ENCODE measurements around the gene TRPM3.
"Not testable (repeated sequence)": the region's sequence is repeated elsewhere in the genome, so short reads cannot be mapped to it uniquely, and the experiment has no call there.

The TRPM3 gene

DNA sequence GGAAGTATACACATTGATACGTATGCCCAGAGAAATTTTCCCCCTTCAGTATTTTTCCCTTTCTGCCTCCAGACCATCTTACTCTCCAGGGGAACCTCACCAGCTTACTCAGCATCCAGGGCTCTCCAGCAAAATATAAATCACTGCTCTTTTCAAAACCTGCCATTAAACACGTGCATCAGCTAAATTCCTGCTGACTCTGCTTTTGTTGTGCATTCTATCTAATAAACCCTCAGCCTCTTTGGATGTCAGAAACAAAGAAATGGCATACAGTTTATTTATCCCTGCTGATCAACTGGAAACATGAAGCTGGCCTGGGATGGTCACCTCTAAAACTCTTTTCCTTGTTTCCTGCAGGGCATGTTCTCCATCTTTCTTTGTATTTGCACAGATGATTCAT, 126.8 kb downstream of the TRPM3 start:
- no peak for DNase-seq

DNA sequence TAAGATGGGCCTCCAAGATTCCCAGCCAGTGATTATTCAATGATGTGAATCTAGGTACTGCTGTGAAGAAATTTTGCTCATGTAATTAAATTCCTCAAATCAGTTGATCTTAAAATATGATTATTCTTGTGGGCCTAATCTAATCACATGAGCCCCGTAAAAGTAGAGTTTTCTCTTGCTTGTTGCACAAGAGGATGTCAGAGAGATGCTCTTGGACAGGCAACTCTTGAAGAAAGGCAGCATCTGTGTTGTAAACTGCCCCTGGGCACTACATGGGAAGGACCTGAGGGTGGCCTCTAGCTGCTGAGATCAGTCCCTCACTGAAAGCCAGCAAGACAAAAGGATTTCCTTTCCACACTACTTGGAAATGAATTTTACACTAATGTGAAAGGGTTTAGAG, 132.9 kb downstream of the TRPM3 start:
- DNase-seq = no peak

DNA sequence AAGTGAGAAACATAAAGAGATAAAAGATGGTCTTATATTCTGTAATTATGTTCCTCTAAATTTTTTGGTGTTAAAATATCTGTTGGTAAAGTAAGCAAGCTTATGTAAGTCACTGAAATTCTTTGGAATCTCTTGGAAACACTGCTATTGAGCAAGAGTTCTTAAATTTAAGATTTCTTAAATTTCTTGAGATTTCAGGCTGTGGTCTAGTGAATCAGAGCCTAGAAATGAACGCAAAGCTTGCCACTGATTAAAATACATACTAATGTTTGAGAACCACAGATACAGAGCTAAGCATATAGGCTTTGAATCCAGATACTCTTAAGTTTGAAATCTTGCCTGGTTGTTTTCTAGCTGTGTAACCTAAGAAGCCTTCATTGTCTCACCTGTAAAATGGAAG, 133.4 kb downstream of the TRPM3 start:
- no peak for DNase-seq

DNA sequence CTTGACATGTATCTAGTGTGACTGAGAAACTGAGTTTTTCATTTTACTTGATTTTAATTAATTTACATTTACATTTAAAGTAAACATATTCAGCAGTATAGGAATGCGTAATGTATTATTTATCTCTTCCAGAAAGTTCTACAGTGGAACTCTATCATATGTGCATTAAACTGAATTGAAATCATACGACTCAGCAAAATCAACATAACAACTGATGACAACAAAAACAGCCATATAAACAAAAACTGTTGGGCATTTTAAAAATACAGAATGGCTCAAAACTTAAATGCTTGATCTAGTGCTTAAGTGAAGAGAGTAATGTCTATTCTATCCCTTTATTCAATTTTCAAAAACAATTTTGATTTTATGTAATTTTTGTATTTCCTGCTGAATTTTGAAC, 134.4 kb downstream of the TRPM3 start:
- DNase-seq = no peak

DNA sequence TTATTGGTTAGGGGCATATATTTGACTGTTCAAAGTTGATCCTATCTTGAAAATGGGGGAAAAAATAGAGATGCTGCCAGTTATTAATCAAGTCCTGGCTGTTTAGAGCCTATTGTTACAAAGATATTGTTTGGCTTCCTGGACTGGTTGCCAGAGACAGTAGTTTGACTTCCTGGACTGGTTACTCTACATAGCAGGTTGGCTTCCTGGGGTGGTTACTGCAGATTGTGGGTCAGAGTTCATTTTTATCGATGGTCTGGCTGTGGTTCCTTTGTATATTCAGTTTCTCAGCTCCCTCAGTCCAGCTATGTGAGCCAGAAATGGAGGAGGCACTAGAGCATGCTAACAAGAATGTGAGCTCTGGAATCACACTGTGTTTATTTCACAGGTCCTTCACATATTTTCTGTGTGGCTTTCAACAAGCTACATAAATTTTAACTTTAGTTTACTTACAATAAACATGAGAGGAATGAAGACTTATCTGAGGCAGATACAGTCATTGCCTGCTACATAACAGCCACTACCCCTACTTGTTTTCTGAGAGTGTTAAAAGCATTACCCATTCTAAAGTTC, 137.6 kb downstream of the TRPM3 start:
- DNase-seq = no peak

DNA sequence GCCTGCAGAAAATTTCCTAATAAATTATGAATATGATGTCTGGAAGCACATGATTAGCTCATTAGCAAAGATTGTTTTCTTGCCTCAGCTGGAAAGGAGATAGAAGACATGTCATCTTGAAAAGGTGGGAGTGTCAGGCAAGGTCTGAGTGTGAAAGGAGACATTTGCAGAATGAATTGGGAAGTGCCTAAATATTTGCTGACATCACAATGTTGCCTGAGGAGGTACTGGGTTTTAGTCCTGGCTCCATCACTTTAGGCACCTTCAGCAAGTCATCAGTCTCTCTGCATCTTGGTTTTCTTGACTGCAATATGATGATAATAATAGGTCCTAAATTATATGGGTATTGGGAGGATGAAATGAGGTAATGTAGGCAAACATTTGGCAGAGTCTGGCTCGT, 140.1 kb downstream of the TRPM3 start:
- no peak for DNase-seq

DNA sequence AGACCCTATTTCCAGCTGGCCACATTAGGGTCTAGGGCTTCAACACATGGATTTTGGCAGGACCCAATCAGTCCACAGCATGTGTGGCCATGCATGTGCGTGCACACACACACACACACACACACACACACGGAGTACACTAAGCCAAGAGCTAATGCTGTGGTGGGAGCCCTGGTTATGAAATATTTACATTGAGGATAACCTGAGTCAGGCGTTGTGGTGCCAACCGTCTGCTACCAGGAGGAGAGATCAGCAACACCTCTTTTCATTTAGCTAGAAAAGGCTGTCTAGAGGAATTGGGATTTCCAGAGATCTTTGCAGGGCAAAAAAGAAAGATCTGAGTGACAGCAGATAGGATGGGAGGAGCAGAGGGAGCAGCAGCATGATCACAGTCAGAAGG, 141.5 kb downstream of the TRPM3 start:
- DNase-seq = no peak

DNA sequence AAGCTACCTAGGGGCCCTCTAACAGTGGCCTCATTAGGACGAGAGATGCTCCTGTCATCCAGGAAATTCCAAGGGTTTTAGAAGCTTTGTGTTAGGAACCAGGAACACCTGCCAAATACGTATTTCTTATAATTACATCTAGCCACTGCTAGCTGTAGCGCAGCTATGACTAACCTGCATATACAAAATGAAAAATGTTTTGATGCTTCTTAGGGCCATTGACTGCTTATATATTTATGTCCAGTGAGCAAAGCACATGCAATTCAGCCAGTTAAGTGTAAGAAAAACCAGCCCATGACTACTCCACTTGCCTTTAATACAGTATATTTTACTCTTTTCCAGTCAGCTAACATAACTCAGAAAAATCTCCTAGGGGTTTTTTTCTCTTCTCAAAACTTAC, 143.3 kb downstream of the TRPM3 start:
- DNase-seq = no peak

DNA sequence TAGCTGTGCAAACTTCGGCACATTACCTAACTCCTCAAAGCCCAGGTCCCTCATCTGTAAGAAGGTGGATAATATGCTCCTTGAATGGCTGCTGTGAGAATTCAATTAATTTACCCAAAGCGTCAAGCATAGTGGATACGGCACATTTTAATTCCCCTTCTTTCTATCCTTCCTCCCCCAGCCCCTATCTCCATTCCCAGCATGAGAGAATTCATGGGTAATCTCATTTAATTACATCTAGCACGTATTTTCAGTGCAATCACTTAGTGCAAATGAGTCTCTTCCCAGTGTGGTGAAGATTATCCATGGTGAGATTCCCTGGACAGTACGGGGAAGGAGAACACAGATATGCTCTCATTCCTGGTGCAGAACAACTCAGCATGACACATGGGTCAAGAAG, 145.6 kb downstream of the TRPM3 start:
- DNase-seq = no peak

DNA sequence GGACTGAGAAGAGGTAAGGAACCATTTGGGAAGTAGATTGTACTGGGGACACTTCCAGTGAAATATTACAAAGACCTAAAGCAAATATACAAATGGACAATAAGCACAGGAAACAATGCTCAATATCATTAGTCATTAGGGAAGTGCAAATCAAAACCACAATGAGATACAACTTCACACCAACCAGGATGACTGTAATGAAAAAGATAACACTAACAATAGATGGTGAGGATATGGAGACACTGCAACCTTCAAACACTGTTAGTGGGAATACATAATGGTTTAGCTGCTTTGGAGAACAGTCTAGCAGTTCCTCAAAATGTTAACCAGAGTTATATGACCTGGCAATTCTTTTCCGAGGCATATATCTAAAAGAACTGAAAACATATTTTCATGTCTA, 149.7 kb downstream of the TRPM3 start:
- no peak for DNase-seq

DNA sequence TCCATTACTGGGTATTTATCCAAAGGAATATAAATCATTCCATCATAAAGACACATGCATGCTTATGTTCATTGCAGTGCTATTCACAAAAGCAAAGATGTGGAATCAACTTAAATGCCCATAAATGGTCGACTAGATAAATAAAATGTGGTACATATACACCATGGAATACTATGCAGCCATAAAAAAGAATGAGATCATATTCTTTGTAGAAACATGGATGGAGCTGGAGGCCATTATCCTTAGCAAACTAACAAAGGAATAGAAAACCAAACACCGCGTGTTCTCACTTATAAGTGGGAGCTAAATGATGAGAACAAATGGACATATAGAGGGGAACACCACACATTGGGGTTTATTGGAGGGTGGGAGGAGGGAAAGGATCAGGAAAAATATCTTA, 155.0 kb downstream of the TRPM3 start:
- not testable (repeated sequence) for DNase-seq

DNA sequence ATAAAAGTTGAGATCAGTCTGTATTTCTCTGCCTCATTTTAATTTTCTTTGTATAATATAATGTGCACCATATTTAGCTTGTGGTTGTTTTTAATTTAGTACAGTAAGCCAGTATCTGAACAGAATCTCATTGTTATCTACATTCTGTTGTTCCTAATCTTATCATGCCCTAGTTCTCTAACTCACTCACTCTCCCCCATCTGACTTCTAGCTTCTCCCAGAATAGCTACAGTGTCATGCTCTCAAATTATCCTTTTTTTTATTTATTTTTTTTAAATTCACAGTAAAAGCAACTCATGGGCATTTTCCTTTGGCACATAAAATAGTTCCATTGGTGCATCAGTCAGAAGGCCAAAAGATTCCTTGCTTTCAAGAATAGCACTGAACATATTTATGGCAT, 156.6 kb downstream of the TRPM3 start:
- no peak for DNase-seq

DNA sequence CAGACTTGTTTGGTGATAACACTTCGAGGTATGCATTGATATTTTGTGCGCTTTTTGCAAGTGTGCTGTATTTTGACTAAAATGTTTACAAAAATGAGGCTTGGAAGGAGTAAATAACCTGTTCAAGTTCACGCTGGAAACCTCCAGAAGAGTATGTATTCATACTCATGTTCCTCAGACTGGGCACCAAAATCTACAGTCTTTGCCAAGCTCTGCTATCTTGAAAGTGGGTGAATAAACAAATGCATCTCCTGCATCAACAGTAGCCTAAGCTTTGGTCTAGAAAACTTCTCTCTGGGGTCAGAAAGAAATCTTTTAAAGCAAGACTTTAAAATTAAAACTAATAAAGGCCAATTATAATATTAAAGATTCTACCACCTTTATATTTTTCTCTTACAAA, 157.9 kb downstream of the TRPM3 start:
- DNase-seq = no peak

DNA sequence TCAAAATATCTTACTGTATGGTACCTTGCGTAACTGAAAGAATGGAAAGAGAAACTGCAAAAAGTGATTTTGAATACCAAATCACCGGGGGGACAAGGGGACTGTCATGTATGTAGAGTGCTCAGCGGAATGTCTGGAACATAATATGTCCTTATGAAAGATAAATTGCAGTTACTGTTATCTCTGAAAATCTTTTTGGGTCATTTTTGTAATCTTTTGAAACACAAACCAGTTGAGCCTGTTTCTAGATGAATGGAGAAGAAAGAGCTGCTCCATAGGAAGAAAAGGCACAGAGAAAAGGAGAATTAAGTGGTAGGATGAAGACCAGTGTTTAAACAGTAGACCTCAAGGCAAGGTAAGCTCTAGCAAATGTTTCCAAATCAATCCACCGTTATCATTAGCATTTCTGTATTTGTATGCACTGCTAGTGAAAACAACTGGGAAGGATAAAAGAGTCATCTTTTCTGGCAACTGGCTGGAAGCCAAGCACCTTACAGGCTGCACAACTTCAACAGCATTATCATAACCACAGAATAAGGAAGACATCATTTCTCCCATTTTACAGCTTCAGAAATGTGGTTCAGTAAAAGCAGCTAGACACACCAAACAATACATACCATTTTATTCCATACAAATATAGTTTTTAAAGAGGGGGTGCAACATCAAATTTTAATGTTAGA, 158.5 kb downstream of the TRPM3 start:
- no peak for DNase-seq

DNA sequence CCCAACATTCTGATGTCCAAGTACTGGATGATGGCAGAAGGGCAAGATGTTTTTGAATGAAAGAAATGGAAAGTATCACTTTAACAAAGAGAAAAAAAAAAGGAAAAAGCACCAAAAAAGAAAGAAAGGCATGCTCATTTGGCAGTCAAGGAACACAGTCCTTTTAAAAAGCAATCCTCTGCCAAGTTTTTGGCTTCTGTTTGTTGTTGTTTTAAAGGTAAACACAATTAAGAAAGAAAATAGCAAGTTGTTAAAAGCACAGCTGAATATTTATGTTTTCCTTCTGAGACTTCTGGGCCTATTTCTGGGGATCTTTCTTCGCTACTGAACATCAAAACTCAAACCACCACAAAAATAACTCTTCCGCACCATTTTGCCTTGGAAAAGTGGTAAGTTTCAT, 162.1 kb downstream of the TRPM3 start:
- no peak for DNase-seq

DNA sequence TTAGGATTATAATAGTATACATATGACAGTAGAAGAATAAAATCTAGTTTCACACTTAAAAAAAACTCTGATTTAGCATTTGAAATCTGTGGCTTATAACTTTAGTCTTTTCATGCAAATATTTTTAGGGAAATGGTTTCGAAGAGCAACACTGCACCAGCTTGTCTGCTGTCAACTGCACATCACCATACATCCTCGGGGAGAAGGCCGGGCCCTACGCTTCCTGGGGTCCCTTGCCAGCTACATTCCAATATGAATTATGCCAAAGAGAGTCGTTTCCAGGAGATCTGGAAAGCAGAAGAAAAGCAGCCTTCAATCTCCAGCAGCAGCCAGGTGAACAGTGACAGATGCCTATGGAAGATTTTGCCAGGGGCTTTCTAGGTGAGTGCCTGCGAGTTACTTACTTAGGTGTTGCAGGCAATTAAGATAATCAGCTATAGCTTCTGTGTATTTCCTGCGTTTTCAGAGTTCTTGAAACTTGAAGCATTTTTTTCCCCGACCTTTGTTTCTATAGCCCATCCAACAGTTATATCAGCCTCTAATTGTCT, 166.8 kb downstream of the TRPM3 start:
- no peak for DNase-seq

DNA sequence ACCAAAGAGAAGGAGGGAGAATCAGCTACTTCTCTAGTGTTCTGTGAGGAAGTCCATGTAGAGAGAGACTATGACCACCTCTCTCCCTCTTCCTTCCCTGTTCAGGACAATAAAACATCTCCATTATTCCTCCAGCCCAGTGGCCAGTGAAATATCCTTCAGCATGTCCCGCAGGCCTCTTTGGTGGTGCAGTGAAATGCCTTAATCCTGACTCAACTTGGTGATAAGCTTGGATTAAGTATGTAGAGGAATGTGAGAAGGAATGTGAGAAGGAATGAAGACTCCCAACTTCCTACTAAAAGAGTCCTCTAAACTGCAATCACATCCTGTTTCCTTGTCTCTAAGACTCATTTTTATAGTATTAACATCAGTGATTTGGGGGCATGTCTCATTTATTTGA, 167.3 kb downstream of the TRPM3 start:
- DNase-seq = no peak

DNA sequence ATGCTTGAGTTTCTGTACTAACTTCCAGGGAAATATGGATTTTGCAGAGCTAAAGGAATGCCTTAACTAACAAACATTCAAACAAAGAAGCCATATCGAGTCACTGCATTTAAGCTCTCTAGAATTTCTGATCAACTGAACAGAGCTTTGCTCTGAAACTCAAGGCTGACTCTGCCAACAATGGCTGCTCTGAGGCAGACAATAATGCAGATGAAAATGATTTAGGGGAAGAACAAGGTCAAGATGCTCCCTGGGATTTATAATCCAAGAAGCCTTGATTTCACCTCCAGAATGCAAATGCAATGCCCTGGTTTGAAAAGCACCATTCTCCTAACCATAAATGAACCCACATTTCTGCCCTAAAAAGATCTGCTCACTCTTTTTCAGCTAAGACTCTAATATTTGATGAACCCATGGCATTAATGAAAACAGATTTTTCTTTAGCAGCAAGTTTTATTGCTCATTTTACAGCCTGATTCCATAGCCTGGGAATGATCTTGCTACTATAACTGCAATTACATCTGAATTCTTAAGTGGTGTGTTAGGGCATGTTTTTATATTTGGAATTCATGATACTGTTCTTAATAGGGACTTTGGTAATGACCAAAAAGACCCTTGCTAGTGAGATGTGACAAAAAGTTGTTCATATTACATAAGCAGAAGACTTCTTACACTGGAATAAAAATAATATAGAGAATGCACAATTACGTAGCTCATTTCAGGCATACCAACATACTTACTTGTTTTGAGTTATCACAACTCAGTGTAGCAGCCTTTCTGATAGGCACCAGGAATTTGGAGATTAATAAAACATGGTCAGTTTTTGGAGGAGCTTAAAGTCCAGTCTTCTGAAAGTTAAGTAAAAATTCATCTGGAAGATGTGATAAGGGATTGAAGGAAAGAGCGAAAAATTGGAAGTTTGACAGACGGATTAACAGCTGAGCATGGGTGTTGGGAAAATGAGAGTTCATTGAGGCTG, 169.4 kb downstream of the TRPM3 start:
- no peak for DNase-seq

DNA sequence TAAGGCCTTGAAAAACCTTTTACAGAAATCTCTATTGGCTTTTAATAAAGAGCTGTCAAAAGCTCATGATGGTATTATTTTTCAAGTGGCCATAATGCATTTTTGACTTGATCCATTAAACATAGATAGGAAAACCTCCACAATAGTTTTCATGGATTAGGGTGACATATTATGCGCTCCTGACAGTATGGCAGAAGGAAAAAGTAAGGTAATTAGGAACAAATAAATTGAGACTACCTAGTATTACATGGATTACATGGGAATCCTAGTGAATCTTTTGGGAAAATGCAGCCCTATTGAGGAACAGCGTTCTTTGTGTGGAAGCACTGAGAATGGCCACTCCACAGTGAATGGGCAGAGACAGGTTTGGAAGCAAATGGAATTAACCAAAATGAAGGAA, 171.2 kb downstream of the TRPM3 start:
- DNase-seq = no peak

DNA sequence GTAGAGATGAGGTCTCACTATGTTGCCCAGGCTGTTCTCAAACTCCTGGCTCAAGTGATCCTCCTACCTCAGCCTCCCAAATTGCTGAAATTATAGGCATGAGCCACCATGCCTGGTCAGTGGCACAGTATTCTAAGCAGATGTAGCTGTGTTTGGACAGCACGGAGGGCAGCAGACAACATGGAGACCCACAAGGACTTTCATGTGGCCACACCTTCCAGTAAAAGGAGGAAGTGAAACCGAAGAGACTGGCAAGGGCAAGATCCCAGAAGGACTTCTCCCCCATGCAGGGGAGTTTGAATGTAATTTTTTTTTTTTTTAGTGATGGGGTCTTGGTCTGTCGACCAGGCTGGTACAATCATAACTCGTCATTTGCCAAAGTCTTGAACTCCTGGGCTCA, 172.2 kb downstream of the TRPM3 start:
- peak in 1 of 2 donors; percentile 0 for DNase-seq

DNA sequence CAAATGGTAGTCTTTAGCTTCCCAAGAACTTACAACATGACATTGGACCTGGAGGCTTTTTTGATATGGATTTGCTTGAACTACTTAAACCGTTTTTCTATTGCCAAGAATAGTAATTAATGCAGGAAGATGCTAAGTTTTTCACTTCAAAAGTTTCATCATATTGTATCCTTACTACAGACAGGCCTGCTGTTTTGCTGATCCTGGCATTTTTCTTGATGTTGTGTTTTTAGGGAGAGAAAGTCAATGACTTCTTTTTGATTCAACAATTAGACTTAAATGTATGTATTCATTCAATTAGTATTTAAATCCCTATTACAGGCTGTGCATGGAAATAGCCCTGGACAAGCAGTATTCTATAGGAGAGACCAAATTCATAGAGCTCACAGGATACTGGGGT, 172.7 kb downstream of the TRPM3 start:
- DNase-seq = no peak

DNA sequence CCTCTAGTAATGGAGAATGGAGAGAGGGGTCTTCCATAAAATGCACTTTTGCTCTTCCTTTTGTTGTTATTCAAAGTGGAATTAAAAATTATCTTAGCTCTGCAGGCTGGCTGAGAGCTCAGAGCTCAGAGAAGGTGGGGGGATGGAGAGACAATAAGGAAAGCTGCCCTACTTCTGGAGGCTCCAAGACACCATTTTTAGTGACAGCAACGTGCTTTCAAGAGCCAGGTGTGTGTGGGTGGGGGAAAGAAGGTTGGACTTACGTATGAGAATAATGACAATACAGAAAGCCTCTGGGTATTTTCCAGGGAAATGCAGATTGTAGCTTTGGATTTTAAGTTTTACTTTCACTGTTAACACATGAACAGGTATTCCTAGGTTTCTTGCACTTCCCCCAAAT, 173.9 kb downstream of the TRPM3 start:
- DNase-seq = no peak

DNA sequence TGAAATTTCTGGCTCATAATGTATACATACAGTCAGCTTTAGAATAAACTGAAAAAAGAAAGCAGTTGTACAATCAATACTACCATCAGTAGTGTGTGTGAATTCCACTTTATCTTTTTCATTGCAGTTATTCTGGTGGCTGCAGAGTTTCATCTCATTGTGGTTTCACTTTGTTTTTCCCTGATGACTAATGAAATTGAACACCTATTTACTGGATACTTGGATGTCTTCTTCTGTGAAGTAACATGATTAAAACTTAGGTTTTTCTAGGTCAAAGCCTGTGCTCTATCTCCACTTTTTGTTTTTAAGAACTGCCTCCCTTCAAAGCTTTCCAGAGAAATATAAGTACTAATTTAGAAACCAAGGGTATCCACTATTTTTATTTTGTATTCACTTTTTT, 174.3 kb downstream of the TRPM3 start:
- DNase-seq = no peak

DNA sequence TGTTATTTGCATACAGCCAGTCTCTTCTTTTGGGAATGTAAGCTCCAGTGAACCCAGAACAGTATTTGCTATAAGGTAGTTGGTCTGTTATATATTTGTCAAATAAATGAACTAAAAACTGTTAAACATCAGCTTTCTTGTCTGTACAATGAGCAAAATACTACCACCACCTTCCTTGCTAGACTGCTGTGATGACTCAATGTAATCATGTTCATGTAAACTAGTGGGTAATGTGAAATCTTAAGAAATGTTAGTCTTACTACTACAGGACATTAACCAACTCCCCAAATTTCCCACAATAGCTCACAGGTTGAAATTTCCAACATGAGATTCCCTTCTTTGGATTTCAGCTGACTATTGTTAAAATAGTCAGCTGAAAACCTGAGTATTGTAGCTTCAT, 176.1 kb downstream of the TRPM3 start:
- DNase-seq = no peak

All from inflammatory macrophage (primary cell).